HG02571 (cell line): ENCODE results near the gene NFATC2.
"Not testable (repeated sequence)": the region's sequence is repeated elsewhere in the genome, so short reads cannot be mapped to it uniquely, and the experiment has no call there.

Source experiments
- ATAC-seq: cut with Tn5 transposase; IDR thresholded peaks from one replicate; pipeline ENCODE4 v1.9.1; 2021; ENCODE audit warnings: mild to moderate bottlenecking, moderate library complexity; ENCODE audit not compliant: unreplicated experiment

NFATC2 gene

GRCh38 chr20:51363813-51364212, 178.7 kb downstream of the NFATC2 start:
- ATAC-seq, result no peak

DNA sequence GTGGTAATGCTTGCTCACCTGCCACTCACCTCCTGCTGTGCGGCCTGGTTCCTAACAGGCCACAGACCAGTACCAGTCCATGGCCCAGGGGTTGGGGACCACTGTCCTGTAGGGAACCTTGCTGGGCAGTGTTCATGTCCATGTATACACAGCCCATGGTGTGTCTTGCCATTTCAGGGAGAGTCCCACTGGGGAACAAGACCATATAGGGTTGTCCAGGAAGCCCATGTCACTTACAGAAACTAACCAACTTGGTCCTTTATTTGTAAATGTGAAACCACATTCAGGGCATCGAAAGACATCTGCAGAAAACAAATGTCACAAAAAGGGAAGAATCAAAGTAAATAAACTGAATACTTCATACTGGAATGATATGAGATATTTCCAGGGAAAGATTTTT, 179.1 kb downstream of the NFATC2 start:
- no peak for ATAC-seq

DNA sequence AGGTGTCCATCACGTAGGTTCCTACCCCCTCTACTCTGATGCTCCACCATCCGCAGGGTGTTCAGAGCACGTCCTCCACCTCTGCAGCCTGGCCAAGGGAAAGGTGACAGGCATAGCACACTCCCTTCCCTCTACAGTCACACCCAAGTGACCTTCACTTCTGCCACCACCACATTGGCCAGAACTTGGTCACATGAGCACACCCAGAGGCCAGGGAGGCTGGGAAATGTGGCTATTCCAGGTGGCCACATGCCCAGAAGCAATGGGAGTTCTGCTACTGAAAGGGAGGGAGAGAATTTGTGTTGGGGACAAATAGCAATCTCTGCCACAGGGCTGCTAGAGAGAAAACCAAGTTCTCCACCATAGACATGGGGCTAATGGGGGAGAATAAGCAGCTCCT, 180.3 kb downstream of the NFATC2 start:
- ATAC-seq, result no peak

GRCh38 chr20:51361258-51361657, 181.3 kb downstream of the NFATC2 start:
- ATAC-seq, result no peak

DNA sequence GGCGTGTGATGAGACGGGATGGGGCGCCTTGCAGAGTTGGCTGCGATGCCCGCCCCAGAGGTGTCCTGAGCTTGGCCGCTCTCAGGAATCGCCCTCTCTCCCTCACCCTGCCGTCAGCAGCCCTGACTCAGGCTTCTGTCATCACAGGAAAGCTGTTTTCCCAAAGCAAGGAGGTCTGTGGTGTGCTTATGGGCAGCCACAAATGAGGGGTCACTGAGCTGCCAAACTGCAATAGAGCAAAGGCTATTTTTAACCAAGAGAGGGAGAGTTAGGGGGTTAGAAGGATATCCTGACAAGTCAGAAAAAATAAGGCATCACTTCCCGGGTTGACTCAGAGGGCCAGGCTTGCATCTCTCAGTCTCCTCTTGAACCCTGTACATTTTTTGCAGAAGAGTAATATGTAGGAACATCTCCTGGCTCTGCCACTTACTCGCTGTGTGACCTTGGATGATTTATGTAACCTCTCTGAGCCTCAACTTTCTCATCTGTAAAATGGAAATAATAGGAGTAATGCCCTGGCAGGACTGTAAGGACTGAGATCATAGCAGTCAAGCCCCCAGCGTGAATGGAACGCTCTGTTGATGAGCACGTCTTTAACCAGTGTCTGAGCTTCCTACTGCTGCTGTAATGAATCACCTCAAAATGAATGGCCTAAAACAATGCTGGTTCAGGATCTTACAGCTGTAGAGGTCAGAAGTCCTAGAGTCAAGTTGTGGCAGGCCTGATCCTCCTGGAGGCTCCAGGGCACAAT, 181.9 kb downstream of the NFATC2 start:
- no peak for ATAC-seq

- no peak for ATAC-seq
Observed at GRCh38 chr20:51359947-51360346, 182.6 kb downstream of the NFATC2 start.

GRCh38 chr20:51359401-51359800, 183.1 kb downstream of the NFATC2 start:
- no peak for ATAC-seq

DNA sequence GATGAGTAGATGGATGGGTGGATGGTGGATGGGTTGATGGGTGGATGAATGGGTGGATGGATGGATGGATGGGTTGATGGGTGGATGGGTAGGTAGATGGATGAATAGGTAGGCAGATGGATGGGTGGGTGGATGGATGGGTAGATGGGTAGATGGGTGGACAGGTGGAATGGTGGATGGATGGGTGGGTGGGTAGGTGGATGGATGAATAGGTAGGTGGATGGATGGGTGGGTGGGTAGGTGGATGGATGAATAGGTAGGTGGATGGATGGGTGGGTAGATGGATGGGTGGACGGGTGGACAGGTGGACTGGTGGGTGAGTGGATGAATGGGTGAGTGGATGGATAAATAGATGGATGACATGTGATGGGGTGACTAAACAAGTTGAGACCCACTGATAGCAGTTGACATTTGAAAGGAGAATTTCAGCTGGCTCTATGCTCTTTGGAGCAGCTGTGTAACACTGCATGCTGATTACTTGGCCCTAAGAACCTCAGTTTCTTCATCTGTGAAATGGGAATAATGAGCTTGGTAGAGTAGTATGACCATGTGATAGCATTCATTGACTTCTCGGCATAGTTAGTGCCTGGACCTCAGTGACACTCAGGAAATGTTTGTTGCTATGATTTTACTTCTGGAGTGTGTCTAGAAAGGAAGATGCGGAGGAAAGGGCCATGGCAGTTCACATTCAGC, 184.3 kb downstream of the NFATC2 start:
- no peak for ATAC-seq

GRCh38 chr20:51357543-51357942, 185.0 kb downstream of the NFATC2 start:
- ATAC-seq, result no peak

- ATAC-seq, result no peak
Observed at GRCh38 chr20:51356871-51357270, 185.6 kb downstream of the NFATC2 start.

DNA sequence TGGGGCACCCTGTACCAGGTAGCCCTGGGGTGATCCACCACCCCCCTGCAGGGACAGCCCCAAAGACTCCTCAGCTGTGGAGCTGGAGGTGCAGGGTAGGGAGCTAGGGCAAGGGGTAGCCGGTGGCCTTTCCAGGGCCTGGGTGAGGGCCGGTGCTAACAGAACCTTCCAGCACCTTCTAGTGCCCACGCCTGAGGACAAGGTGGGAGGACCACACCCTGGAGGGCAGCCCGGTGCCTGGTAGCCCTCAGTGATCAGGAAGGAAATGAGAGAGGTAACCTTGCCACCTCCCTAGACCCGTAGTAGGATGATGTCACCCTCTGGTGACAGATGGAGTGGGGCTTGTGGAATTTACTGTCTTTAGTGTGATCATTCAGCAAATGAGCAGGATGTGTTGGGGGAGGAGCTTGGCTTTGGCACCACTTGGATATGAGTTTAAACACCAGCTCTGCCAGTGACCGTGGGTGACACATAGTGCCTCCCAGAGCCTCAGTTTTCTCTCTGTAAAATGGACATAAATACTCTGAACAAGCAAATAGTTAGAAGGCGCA, 187.7 kb downstream of the NFATC2 start:
- no peak for ATAC-seq

GRCh38 chr20:51354191-51354768, 188.2 kb downstream of the NFATC2 start:
- no peak for ATAC-seq

GRCh38 chr20:51353491-51353890, 189.0 kb downstream of the NFATC2 start:
- no peak for ATAC-seq

DNA sequence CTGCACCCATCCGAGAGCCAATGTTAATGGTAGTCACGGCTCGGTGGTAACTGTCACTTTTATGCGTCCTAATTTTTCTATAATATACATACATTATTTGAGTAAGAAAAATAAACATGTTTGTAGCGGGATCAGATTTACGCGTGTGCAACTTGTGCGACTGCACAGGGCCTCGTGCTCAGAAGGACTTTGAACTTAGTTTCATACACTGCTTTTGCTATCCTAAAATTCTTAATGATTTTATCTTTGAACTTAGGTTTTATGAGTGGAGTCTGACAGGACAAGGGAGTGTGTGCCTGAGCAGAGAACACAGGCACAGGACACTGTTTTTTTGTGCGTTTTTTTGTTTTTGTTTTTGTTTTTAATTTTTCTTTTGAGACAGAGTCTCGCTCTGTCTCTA, 189.7 kb downstream of the NFATC2 start:
- ATAC-seq, result no peak

GRCh38 chr20:51350941-51351631, 191.4 kb downstream of the NFATC2 start:
- ATAC-seq, result no peak

DNA sequence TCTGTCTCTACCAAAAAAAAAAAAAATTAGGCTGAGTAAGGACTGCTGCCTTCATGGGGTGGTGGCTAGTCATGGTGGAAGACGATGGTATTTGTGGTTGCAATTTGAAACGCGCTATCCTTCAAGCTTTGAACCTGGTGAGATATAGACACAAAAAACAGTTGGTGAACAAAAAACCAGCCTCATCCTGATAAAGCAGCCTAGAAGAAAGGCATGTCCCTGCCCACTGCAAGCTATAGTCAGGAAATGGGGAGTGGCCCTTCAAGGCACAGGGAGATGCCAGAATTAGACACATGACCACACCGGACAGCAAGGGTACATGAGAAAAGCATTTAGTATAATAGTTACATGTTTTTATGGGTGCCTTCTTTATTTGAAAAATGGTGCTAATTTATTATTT, 193.6 kb downstream of the NFATC2 start:
- ATAC-seq, result no peak

- ATAC-seq, result no peak
Observed at GRCh38 chr20:51347831-51348230, 194.7 kb downstream of the NFATC2 start.

DNA sequence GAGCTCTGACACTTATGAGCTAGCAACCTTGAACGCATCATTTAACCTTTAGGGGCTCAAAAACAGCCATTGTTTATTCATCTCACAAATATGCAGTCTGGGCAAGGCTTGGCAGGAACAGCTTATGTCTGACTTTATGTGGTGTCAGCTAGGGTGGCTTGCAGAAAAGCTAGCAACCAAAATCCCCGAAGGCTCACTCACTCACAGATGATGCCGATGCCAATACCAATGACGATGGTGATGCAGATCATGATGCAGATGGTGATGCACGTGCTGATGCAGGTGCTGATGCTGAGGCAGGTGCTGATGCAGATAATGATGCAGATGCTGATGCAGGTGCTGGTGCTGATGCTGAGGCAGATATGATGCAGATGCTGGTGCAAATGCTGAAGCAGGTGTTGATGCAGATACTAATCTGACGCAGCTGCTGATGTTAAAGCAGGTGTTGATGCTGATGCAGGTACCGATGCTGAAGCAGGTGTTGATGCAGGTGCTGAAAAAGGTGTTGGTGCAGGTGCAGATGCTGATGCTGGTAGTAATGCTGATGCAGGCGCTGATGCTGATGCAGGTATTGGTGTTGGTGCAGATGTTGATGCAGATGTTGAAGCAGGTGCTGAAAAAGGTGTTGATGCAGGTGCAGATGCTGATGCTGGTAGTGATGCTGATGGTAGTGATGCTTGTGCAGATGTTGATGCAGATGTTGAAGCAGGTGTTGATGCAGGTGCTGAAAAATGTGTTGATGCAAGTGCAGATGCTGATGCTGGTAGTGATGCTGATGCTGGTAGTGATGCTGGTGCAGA, 195.6 kb downstream of the NFATC2 start:
- no peak for ATAC-seq

DNA sequence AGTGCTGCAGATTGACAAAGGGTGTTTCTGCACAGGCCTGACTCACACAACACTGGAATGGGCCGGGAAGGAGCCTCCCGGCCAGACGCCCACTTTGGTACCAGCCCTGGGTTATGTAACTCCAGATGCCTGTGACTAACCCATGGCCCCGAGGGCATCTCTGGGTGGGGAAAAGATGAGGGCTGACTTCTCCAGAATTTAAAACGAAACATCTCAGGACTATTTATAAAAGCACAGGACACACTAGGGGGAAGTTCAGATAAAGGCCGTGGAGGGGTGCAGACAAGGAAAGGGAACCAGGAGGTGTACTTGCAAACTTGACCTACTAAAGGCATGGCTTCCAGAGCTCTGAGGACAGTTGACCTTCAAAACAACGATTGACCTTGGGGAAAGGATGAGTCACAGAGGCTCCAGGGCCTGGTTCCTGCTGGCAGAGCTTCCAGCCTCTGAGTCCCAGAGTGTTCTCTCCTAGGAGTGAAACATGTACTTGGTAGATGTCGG, 196.9 kb downstream of the NFATC2 start:
- no peak for ATAC-seq

DNA sequence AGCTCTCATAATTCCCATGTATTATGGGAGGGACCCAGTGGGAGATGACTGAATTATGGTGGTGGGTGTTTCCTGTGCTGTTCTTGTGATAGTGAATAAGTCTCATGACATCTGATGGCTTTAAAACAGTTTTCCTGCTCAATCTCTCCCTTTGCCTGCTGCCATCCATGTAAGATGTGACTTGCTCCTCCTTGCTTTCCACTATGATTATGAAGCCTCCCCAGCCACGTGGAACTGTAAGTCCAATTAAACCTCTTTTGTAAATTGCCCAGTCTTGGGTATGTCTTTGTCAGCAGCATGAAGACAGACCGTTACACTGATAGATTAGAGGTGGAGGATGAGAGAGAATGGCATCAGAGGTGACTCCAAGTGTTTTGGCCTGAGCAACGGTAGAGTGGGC, 198.7 kb downstream of the NFATC2 start:
- not testable (repeated sequence) for ATAC-seq
